ENCODE data around the gene EXD3. TPM values are rescaled to one million over a fixed set of nuclear protein-coding genes. Genes with fewer than 3 reads are reported as not detected.
A peak's percentile ranks its signal among the peaks of the same experiment; 100 is the strongest.

Gene EXD3
- total and polyA plus RNA-seq, 9 of the 15 experiments (the other 6 are each of a cell fraction or from before 2014, with no cell fraction given) = 0.29 to 12.5 (median 3.9) TPM

DNA sequence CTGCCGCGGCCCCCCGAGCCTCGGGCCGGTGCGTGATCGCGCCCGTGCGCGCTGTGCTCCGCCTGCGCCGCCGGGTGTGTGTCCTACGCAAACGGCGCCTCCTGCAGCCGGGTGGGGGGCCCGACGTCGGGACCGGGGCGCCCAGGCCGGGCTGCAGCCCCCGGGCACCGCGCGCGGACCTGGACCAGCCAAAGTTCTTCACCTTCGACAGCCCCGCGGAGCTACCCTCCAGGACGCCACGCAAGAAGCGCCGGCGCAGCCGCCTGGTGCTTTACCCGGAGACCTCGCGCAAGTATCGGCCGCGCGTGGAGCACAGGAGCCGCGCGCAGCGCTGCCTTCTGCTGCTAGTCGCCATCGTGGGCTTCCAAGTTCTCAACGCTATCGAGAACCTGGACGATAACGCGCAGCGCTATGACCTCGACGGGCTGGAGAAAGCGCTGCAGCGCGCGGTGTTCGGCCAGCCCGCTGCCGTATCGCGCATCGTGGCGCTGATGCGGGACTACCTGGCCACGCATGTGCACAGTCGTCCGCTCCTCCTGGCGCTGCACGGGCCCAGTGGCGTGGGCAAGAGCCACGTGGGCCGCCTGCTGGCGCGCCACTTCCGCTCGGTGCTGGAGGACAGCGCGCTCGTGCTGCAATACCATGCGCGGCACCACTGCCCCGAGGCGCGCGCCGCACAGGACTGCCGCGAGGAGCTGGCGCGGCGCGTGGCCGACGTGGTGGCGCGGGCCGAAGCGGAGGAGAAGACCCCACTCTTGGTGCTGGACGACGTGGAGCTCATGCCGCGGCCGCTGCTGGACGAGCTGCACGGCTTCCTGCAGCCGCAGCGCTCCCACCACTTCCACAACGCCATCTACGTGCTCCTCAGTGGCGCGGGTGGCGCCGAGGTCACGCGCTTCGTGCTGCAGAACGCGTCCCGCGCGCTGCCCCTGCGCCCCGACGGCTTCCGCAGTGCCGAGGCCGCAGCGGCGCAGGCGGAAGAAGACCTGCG, 143.9 kb downstream of the EXD3 start (continued):
- no peak for TF ChIP-seq ETV1 (tag; conservative IDR thresholded peaks at IDR 0.05; ENCODE audit: low read depth)
- TF ChIP-seq, protein P1, sequence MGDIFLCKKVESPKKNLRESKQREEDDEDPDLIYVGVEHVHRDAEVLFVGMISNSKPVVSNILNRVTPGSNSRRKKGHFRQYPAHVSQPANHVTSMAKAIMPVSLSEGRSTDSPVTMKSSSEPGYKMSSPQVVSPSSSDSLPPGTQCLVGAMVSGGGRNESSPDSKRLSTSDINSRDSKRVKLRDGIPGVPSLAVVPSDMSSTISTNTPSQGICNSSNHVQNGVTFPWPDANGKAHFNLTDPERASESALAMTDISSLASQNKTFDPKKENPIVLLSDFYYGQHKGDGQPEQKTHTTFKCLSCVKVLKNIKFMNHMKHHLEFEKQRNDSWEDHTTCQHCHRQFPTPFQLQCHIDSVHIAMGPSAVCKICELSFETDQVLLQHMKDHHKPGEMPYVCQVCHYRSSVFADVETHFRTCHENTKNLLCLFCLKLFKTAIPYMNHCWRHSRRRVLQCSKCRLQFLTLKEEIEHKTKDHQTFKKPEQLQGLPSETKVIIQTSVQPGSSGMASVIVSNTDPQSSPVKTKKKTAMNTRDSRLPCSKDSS (IDR thresholded peaks at IDR 0.05; ENCODE audit: low read depth, partially characterized antibody) = no peak
- no peak for TF ChIP-seq TARDBP (IDR thresholded peaks at IDR 0.05)
- peak; percentile 19; the same call in 1 of the 2 replicates for TF ChIP-seq RBFOX2 (IDR thresholded peaks at IDR 0.05; ENCODE audit: low read depth, low read length)
- TF ChIP-seq, protein P2, sequence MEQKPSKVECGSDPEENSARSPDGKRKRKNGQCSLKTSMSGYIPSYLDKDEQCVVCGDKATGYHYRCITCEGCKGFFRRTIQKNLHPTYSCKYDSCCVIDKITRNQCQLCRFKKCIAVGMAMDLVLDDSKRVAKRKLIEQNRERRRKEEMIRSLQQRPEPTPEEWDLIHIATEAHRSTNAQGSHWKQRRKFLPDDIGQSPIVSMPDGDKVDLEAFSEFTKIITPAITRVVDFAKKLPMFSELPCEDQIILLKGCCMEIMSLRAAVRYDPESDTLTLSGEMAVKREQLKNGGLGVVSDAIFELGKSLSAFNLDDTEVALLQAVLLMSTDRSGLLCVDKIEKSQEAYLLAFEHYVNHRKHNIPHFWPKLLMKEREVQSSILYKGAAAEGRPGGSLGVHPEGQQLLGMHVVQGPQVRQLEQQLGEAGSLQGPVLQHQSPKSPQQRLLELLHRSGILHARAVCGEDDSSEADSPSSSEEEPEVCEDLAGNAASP (IDR thresholded peaks at IDR 0.05) = no peak
- no peak for TF ChIP-seq CC2D1A (IDR thresholded peaks at IDR 0.05)
- TF ChIP-seq, protein P3, sequence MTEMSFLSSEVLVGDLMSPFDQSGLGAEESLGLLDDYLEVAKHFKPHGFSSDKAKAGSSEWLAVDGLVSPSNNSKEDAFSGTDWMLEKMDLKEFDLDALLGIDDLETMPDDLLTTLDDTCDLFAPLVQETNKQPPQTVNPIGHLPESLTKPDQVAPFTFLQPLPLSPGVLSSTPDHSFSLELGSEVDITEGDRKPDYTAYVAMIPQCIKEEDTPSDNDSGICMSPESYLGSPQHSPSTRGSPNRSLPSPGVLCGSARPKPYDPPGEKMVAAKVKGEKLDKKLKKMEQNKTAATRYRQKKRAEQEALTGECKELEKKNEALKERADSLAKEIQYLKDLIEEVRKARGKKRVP (CRISPR knock-in tag; IDR thresholded peaks at IDR 0.05) = no peak
- no peak for TF ChIP-seq ZNF780A (CRISPR knock-in tag; IDR thresholded peaks at IDR 0.05)
- TF ChIP-seq CXXC5 (CRISPR knock-in tag; IDR thresholded peaks at IDR 0.05) = 0 out of 2 replicates have a peak, but pooled peaks have one; percentile 47
- TF ChIP-seq, protein P4, sequence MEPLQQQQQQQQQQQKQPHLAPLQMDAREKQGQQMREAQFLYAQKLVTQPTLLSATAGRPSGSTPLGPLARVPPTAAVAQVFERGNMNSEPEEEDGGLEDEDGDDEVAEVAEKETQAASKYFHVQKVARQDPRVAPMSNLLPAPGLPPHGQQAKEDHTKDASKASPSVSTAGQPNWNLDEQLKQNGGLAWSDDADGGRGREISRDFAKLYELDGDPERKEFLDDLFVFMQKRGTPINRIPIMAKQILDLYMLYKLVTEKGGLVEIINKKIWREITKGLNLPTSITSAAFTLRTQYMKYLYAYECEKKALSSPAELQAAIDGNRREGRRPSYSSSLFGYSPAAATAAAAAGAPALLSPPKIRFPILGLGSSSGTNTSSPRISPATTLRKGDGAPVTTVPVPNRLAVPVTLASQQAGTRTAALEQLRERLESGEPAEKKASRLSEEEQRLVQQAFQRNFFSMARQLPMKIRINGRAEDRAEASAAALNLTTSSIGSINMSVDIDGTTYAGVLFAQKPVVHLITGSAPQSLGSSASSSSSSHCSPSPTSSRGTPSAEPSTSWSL (CRISPR knock-in tag; IDR thresholded peaks at IDR 0.05; ENCODE audit: borderline replicate concordance) = no peak
- TF ChIP-seq, protein P5, sequence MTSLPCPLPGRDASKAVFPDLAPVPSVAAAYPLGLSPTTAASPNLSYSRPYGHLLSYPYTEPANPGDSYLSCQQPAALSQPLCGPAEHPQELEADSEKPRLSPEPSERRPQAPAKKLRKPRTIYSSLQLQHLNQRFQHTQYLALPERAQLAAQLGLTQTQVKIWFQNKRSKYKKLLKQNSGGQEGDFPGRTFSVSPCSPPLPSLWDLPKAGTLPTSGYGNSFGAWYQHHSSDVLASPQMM (CRISPR knock-in tag; IDR thresholded peaks at IDR 0.05) = no peak
- TF ChIP-seq, protein P6, sequence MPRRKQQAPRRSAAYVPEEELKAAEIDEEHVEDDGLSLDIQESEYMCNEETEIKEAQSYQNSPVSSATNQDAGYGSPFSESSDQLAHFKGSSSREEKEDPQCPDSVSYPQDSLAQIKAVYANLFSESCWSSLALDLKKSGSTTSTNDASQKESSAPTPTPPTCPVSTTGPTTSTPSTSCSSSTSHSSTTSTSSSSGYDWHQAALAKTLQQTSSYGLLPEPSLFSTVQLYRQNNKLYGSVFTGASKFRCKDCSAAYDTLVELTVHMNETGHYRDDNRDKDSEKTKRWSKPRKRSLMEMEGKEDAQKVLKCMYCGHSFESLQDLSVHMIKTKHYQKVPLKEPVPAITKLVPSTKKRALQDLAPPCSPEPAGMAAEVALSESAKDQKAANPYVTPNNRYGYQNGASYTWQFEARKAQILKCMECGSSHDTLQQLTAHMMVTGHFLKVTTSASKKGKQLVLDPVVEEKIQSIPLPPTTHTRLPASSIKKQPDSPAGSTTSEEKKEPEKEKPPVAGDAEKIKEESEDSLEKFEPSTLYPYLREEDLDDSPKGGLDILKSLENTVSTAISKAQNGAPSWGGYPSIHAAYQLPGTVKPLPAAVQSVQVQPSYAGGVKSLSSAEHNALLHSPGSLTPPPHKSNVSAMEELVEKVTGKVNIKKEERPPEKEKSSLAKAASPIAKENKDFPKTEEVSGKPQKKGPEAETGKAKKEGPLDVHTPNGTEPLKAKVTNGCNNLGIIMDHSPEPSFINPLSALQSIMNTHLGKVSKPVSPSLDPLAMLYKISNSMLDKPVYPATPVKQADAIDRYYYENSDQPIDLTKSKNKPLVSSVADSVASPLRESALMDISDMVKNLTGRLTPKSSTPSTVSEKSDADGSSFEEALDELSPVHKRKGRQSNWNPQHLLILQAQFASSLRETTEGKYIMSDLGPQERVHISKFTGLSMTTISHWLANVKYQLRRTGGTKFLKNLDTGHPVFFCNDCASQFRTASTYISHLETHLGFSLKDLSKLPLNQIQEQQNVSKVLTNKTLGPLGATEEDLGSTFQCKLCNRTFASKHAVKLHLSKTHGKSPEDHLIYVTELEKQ (CRISPR knock-in tag; IDR thresholded peaks at IDR 0.05) = no peak
- TF ChIP-seq HDAC6 (IDR thresholded peaks at IDR 0.05; ENCODE audit: low read depth, low read length) = no peak
- TF ChIP-seq PTTG1 (tag; IDR thresholded peaks at IDR 0.05; ENCODE audit: low read depth) = no peak
- TF ChIP-seq DACH1 (IDR thresholded peaks at IDR 0.05; ENCODE audit: partially characterized antibody) = no peak
